PC-9 (cell line): ENCODE results near the gene PIEZO2. TPM values are rescaled to one million over a fixed set of nuclear protein-coding genes. Genes with fewer than 3 reads are reported as not detected.

Source experiments
- BruUV-seq: library from RNA; stranded (reverse); fragments of 400-500 nt; replicated peaks from 2 replicates; lab custom pipeline; 2021; lab: Mats Ljungman, UMichigan
- CTCF ChIA-PET: fragments of 300-600 bp; sonication (Branson Sonifier 250); formaldehyde crosslinking; loops from one replicate; lab custom pipeline; 2022; ENCODE audit warnings: antibody characterized with exemption; lab: Charles Lee
- POLR2A ChIA-PET: fragments of 300-600 bp; sonication (Branson Sonifier 250); formaldehyde crosslinking; loops from one replicate; lab custom pipeline; 2022; ENCODE audit warnings: antibody characterized with exemption; ENCODE audit not compliant: unreplicated experiment; lab: Charles Lee
- DNase-seq, 2 experiments: peaks; one replicate each; pipeline versions ENCODE4 v3.0.0 to v3.0.0-alpha.2; 2015 to 2022; ENCODE audit warnings: mixed read lengths in 1 of 2
- H2AFZ ChIP-seq: fragments of 200-600 bp; sonication (generic); 2 replicates; pipeline ENCODE4 v1.8.1; 2017; ENCODE audit warnings: antibody characterized with exemption
- H3F3A ChIP-seq: fragments of 200-600 bp; sonication (generic); 2 replicates; pipeline ENCODE4 v1.8.1; 2017; ENCODE audit warnings: antibody characterized with exemption, mild to moderate bottlenecking, low read depth; ENCODE audit not compliant: insufficient read depth
- H3K27ac ChIP-seq: fragments of 200-600 bp; sonication (generic); 2 replicates; pipeline ENCODE4 v1.6.1; 2016; ENCODE audit warnings: mixed run types
- H3K27me3 ChIP-seq: fragments of 200-600 bp; sonication (generic); 2 replicates; pipeline ENCODE4 v1.6.1; 2016; ENCODE audit warnings: low read depth, mixed run types; ENCODE audit not compliant: insufficient read depth
- H3K36me3 ChIP-seq: fragments of 200-600 bp; sonication (generic); 2 replicates; pipeline ENCODE4 v1.6.1; 2016; ENCODE audit warnings: low read depth, mixed run types
- H3K4me1 ChIP-seq: fragments of 200-600 bp; sonication (generic); replicated peaks from 2 replicates; pipeline ENCODE4 v1.6.1; 2016; ENCODE audit warnings: mixed run types; ENCODE audit not compliant: insufficient read depth
- H3K4me2 ChIP-seq: fragments of 200-600 bp; sonication (generic); 2 replicates; pipeline ENCODE4 v1.6.1; 2017; ENCODE audit warnings: mixed run types
- H3K4me3 ChIP-seq: fragments of 200-600 bp; sonication (generic); 2 replicates; pipeline ENCODE4 v1.6.1; 2016; ENCODE audit warnings: mixed run types
- H3K79me2 ChIP-seq: fragments of 200-600 bp; sonication (generic); 2 replicates; pipeline ENCODE4 v1.6.1; 2017; ENCODE audit warnings: low read depth, mixed run types
- H3K9me2 ChIP-seq: fragments of 200-600 bp; sonication (generic); 2 replicates; pipeline ENCODE4 v1.8.1; 2017; ENCODE audit warnings: mild to moderate bottlenecking; ENCODE audit not compliant: insufficient read depth
- H3K9me3 ChIP-seq: fragments of 200-600 bp; sonication (generic); 2 replicates; pipeline ENCODE4 v1.8.1; 2016; ENCODE audit warnings: low read depth; ENCODE audit not compliant: insufficient read depth
- H4K20me1 ChIP-seq: fragments of 200-600 bp; sonication (generic); 2 replicates; pipeline ENCODE4 v1.8.1; 2017; ENCODE audit not compliant: insufficient read depth
- EZH2 ChIP-seq: fragments of 200-600 bp; sonication (generic); IDR thresholded peaks from 2 replicates; pipeline ENCODE4 v1.8.0; 2017; ENCODE audit warnings: antibody characterized with exemption, low read depth
- intact Hi-C: fragments of 100-400 bp; cut with micrococcal nuclease; formaldehyde crosslinking; loops from one replicate; pipeline ENCODE4 v1.10.0; 2022; ENCODE audit not compliant: unreplicated experiment
- total RNA-seq: library from RNA; stranded (reverse); gene quantifications from 2 replicates; pipeline ENCODE4 v1.2.3, GENCODE V29; 2021
- TF ChIP-seq, protein P1 (sequence below): fragments of 200-600 bp; sonication (generic); conservative IDR thresholded peaks from 2 replicates; pipeline ENCODE4 v1.6.1; 2017; ENCODE audit warnings: mixed run types, antibody characterized with exemption, mild to moderate bottlenecking, moderate library complexity

Gene PIEZO2
- total RNA-seq, 1 experiment from 2014 or later, result not detected

DNA sequence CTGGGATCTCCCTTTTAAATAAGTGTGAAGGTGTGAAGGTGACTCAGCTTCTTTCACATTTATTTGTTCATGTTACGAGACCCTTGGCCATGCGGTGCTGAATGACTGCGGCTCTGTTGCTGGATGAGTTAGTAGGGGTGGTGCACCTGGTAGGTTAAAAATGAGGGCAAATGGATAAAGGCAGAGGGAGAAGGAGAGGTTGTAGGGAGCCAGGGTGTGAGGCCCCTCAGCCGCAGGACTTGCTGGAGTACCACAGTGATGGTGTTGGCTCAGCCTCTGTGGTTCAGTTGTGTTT is 459.4 kb downstream of the PIEZO2 start:
- Histone ChIP-seq H3K36me3 (no peaks in the 10 kb centered on the region), H2AFZ (no peak overlapping the region), H3K9me2 (no peaks in the 10 kb centered on the region), H3K4me1 (no peaks in the 10 kb centered on the region), H3K4me3 (no peak overlapping the region), H3K79me2 (no peaks in the 10 kb centered on the region), H4K20me1 (no peaks in the 10 kb centered on the region), H3F3A (no peaks in the 10 kb centered on the region), H3K4me2 (no peak overlapping the region), H3K27me3 (peaks cover 58% of the 10 kb centered on the region), H3K9me3 (no peaks in the 10 kb centered on the region), H3K27ac (no peak overlapping the region)
- DNase-seq, result no peak
- CTCF ChIA-PET, result no interaction called here
- POLR2A ChIA-PET, result no interaction called here
- intact Hi-C loops, result no loop called here
- no peak for TF ChIP-seq EZH2
- TF ChIP-seq, protein P1, sequence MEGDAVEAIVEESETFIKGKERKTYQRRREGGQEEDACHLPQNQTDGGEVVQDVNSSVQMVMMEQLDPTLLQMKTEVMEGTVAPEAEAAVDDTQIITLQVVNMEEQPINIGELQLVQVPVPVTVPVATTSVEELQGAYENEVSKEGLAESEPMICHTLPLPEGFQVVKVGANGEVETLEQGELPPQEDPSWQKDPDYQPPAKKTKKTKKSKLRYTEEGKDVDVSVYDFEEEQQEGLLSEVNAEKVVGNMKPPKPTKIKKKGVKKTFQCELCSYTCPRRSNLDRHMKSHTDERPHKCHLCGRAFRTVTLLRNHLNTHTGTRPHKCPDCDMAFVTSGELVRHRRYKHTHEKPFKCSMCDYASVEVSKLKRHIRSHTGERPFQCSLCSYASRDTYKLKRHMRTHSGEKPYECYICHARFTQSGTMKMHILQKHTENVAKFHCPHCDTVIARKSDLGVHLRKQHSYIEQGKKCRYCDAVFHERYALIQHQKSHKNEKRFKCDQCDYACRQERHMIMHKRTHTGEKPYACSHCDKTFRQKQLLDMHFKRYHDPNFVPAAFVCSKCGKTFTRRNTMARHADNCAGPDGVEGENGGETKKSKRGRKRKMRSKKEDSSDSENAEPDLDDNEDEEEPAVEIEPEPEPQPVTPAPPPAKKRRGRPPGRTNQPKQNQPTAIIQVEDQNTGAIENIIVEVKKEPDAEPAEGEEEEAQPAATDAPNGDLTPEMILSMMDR, result no peak
- BruUV-seq, result no TSS peak

- intact Hi-C loops, result no loop called here
- DNase-seq, result no peak
- BruUV-seq, result no TSS peak
Observed at GRCh38 chr18:10689236-10690034, 459.9 kb downstream of the PIEZO2 start.

DNA sequence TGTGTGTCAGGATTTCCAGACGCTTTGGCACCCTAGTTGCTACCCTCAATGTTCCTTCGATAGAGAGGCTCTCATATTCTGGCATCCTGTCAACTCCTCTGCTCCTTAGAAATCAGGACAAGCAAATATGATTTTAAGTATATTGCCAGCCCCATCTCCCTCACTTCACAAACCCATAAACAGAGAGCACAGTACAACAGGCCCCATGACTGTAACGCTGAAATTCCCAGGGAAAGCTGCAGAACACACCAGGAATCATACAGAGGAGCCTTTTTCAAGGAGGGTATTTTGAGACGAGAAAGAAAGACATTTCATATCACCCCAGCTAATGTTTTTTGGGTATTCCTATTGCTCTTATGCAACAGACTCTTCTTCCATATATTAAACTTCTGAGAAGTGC is 460.6 kb downstream of the PIEZO2 start:
- no peak overlapping the region for H3K4me3 ChIP-seq
- H4K20me1 ChIP-seq, result no peaks in the 10 kb centered on the region
- H3K9me3 ChIP-seq, result no peaks in the 10 kb centered on the region
- H3K9me2 ChIP-seq, result no peaks in the 10 kb centered on the region
- H3K36me3 ChIP-seq, result no peaks in the 10 kb centered on the region
- intact Hi-C loops, result no loop called here
- no peak overlapping the region for H2AFZ ChIP-seq
- no peak overlapping the region for H3K27ac ChIP-seq
- H3F3A ChIP-seq, result no peaks in the 10 kb centered on the region
- no peaks in the 10 kb centered on the region for H3K79me2 ChIP-seq
- ChIA-PET CTCF (no interaction called here), POLR2A (no interaction called here)
- H3K4me1 ChIP-seq, result no peaks in the 10 kb centered on the region
- H3K27me3 ChIP-seq, result peaks cover 62% of the 10 kb centered on the region
- no TSS peak for BruUV-seq
- TF ChIP-seq, protein P1, result no peak
- no peak for TF ChIP-seq EZH2
- no peak for DNase-seq
- H3K4me2 ChIP-seq, result no peak overlapping the region

More at GRCh38 chr18:10689236-10690034, 459.9 kb downstream of the PIEZO2 start:
- no peak overlapping the region for H3K4me3 ChIP-seq
- H3F3A ChIP-seq, result no peaks in the 10 kb centered on the region
- TF ChIP-seq EZH2, result no peak
- TF ChIP-seq, protein P1, result no peak
- H3K27ac ChIP-seq, result no peak overlapping the region
- CTCF ChIA-PET, result no interaction called here
- H3K27me3 ChIP-seq, result peaks cover 61% of the 10 kb centered on the region
- no peaks in the 10 kb centered on the region for H3K79me2 ChIP-seq
- H3K9me3 ChIP-seq, result no peaks in the 10 kb centered on the region
- POLR2A ChIA-PET, result no interaction called here
- no peak overlapping the region for H2AFZ ChIP-seq
- no peaks in the 10 kb centered on the region for H3K9me2 ChIP-seq
- no peaks in the 10 kb centered on the region for H3K4me1 ChIP-seq
- H3K36me3 ChIP-seq, result no peaks in the 10 kb centered on the region
- no peak overlapping the region for H3K4me2 ChIP-seq
- H4K20me1 ChIP-seq, result no peaks in the 10 kb centered on the region
